Medulla oblongata (tissue), 1 donor: ENCODE results near the gene VEZT.

ENCODE experiments used
- DNase-seq: peaks from one replicate; pipeline ENCODE4 v3.0.0-alpha.2; 2015; ENCODE audit errors: extremely low spot score

Gene VEZT

GRCh38 chr12:95200128-95200894, 17.3 kb upstream of the VEZT start:
- DNase-seq, result no peak

- no peak for DNase-seq
These were observed 16.4 kb upstream of the VEZT start for GRCh38 chr12:95201056-95201670.

GRCh38 chr12:95202691-95203486, 14.7 kb upstream of the VEZT start:
- peak; percentile 39 for DNase-seq

GRCh38 chr12:95203487-95204030, 14.0 kb upstream of the VEZT start:
- no peak for DNase-seq

GRCh38 chr12:95204141-95204866, 13.3 kb upstream of the VEZT start:
- DNase-seq, result no peak

GRCh38 chr12:95205016-95205624, 12.5 kb upstream of the VEZT start:
- DNase-seq, result no peak

GRCh38 chr12:95205685-95206084, 11.9 kb upstream of the VEZT start:
- peak; percentile 83 for DNase-seq

- DNase-seq, result no peak
These were observed 10.7 kb upstream of the VEZT start for GRCh38 chr12:95206916-95207315.

GRCh38 chr12:95207407-95207806, 10.2 kb upstream of the VEZT start:
- no peak for DNase-seq

GRCh38 chr12:95208678-95209077, 8.9 kb upstream of the VEZT start:
- DNase-seq, result no peak

GRCh38 chr12:95212586-95212985, 5.0 kb upstream of the VEZT start:
- DNase-seq, result no peak

- no peak for DNase-seq
These were observed 4.5 kb upstream of the VEZT start for GRCh38 chr12:95213119-95213518.

- no peak for DNase-seq
These were observed 3.7 kb upstream of the VEZT start for GRCh38 chr12:95213928-95214327.

GRCh38 chr12:95214466-95214865, 3.1 kb upstream of the VEZT start:
- DNase-seq, result no peak

- peak; percentile 54 for DNase-seq
These were observed 1.7 kb upstream of the VEZT start for GRCh38 chr12:95215949-95216348.

- peak; percentile 43 for DNase-seq
These were observed 763 bp upstream of the VEZT start for GRCh38 chr12:95216711-95217376.

- DNase-seq, result peak; percentile 59
These were observed 835 bp downstream of the VEZT start for GRCh38 chr12:95218150-95219133.

GRCh38 chr12:95220190-95220589, 2.6 kb downstream of the VEZT start:
- no peak for DNase-seq

- DNase-seq, result no peak
These were observed 3.1 kb downstream of the VEZT start for GRCh38 chr12:95220726-95221125.
